SIG-M5 treated with dmso at 0.1 percent for 504 hours (cell line): ENCODE data around the gene LBH.

Experiments
- DNase-seq: peaks from one replicate; lab custom pipeline; 2025; ENCODE audit not compliant: unreplicated experiment; lab: John Stamatoyannopoulos, UW

Gene LBH

DNA sequence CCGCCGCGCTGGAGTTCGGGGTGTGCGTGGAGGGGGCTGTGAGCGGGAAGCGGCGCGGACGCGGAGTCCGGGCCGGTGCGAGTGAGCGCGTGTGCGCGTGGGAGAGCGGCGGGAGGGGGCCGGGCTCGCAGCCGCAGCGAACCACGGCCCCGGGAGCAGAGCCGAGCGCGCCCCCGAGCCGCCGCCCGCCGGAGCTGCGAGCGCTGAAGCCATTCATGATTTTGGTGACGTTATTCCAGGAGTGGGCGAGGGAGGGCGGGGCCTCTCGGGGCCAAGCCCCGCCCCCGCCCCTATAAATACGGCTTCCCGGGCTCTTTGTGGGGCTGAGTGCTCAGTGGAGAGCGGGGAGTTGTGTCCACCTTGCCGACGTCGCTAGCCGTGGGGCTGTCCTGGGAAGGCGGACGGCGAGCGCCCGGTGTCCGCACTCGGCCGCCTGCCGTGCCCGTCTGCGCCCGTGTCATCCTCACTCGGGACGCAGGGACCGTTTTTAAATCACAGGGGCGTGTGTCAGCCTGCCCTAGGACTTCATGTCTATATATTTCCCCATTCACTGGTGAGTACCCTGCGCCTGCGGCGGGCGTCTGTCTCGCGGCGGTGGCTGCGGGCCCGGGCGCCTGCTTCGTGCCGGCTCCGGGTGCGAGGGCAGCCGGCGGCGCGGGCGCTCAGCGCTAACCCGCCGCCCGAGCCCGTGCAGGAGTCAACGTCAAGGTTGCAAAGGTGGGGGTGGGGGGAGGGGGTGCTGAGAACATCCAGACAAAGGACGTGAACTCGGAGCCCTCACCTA is at the start of gene LBH:
Gene LBH, plus strand, starts transcription at position 323 of the 784 bp plus-strand sequence. Its CDS starts 205 bp downstream, at position 528.
- peak; percentile 43 for DNase-seq

DNA sequence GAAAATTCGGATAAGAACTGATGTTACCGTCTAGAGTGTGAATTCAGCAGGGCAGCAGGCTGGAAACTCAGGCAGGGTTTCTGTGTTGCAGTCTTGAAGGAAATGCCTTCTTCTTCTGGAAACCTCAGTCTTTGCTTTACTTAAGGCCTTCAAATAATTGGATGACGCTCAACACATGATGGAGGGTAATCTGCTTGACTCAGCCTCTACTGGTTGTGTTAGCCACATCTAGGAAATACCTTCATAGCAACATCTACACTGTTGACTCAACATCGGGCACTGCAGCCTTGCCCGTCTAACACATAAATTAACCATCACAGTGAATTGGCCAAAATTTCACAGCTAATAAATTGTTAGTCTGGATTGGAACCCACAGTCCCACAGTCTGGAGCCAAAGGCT is 47.3 kb upstream of the LBH start:
- DNase-seq: no peak

DNA sequence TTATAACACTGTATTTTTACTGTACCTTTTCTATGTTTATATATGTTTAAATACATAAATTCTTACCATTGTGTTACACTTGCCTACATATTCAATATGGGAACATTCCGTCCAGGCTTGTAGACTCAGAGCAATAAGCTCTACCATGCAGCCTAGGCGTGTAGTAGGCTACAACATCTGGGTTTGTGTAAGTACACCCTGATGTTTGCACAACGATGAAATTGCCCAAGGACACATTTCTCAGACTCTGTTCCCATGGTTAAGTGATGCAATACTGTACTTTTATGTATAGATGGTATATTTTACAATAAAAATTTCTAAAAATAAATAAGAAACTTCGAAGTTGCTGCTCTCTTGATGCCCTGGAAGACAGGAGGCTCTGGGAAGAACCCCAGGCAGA is 46.2 kb upstream of the LBH start:
- DNase-seq: peak; percentile 85

DNA sequence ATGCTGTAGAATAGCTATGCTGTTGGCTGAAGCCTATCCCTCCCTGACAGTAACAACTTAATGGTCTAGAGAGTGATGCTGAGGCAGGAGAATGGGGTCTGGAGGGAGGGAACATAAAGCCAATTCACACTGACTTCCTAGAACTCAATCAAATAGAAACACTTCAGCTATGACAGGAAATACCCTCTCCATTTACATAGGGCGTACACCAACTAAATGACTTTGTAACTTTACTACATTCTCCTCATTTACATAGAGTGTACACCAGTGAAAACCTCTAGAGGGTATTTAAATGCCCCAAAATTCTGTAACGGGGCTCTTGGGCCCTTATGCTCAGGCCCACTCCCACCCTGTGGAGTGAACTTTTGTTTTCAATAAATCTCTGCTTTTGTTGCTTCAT is 43.0 kb upstream of the LBH start:
- no peak for DNase-seq

GRCh38 chr2:30190637-30191036 is 40.7 kb upstream of the LBH start:
- no peak for DNase-seq

- no peak for DNase-seq
Observed at GRCh38 chr2:30191107-30191506, 40.2 kb upstream of the LBH start.

DNA sequence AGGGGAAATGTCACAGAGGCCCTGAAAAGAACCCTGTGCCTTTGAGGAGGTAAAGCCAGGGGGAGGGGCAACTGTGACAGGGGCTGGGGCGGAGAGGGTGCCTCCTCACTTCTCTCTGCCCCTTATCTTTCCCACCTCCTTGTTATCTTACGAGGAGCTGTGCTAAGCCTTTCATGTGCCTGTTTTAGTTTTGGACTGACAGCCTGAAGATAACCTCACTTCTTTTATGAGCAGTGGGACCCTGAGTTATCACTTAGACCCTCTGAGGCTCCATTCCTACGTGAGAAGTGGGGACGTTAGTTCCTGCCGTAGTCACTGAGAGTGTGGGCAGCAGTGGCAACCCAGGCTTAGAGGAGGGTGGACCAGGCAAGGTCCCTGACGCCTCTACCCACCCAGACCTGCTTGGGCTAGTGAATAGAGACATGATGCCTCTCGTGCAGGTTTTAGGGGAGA is 39.5 kb upstream of the LBH start:
- no peak for DNase-seq

DNA sequence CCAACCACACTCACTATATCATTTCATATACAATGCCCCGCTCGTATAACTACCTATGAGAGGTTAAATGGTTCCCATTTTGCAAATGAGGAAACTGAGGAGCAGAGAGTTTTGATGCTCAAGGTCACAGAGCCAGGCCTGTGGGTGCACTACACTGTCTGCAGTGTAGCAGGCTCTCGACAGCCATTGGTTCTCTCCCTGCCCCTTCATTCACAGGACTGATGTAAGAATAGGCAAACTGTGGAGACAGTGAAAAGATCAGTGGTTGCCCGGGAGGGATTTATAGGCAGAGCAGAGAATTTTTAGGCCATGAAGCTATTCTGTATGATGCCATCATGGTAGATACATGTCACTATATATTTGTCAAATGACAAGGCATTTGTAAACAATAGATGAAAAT is 39.0 kb upstream of the LBH start:
- no peak for DNase-seq

DNA sequence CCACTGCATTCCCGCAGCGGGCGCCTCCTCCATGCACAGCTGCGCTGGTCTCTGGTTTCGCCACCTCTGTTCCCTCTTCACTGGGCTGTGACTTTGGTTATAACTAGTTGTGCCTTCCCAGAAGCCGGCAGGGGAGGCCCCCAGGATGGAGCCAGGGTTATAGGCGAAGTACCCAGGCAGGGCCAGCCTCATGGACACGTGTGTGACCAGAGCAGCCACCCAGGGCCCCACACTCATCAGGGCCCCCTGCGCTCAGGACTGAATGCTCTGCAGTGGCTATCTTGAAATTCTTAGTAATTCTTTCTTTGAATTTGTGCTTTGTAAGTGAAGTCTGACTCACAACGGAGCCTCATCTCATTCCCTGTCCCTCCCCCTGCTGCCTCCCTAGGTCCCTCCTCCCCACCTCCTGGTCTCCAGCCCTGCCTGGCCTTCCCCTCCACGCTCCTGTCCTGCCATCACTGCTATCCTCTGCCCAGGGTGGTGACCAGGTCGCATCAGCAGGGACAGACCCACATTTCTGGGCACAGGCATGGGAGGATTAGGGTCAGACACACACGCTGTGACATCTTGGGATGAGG is 38.1 kb upstream of the LBH start:
- no peak for DNase-seq

- no peak for DNase-seq
Observed at GRCh38 chr2:30194421-30194820, 36.9 kb upstream of the LBH start.

DNA sequence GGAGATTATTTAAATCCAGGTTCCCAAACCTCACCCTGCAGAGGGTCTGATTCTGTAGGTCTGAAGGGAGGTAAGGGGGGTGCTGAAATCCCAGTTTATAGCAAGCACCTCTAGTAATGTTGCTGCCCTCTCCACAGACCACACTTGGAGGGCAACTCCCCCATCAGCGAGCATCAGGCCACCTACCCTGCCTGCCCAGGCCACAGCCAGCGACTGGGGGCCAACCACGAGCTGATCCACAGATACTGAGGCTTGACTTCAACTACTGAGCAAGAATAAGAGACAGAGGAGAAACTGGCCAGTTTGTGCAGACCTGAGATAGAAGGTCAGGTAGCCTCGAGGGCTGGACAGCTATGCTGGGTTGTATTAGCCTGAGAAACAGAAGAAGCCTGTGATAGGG is 36.3 kb upstream of the LBH start:
- DNase-seq: no peak

DNA sequence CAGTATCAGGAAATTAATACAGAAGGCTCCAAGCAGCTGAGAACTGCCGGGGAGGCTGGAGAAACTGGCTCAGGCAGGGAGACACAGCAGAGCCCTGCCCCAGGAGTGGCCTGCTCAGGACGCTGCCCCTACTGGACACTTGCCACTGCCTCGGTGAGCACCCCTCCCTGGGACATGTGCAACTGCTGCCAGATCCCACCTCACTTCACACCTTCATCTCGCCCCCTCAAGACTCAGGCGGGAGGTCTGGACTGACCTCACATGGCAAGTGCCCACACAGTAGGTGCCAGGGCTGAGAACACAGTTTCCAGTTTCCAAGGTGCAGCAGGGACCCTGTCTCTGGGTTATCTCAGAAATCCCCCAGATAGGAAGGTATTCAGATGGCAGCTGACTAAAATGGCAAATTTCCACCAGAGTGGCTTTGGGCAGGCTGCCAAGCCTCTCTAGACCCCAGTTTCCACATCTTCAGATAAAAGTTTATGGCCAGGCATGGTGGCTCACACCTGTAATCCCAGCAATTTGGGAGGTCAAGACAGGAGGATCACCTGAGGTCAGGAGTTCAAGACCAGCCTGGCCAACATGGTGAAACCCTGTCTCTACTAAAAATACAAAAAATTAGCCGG is 33.7 kb upstream of the LBH start:
- DNase-seq: no peak

GRCh38 chr2:30201990-30202389 is 29.3 kb upstream of the LBH start:
- peak; percentile 31 for DNase-seq

DNA sequence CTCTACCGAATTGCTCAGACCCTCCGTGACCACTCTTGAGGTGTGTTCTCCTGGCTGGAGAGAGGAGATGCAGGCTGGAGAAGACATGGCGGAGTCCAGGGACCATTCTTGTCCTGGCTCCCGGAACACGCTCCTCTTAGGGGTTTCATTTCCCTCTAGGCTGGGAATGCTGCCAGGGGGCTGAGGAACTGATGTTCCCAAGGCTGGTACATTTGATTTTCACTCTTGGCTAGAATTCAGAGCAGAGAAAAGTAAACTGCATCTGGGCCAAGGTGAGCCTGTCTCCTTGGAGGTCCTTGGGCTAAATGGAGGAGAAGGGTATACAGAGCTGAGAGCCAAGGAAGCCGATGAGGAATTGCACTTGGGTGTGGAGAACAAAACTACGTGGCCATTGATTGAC is 28.2 kb upstream of the LBH start:
- DNase-seq: no peak

DNA sequence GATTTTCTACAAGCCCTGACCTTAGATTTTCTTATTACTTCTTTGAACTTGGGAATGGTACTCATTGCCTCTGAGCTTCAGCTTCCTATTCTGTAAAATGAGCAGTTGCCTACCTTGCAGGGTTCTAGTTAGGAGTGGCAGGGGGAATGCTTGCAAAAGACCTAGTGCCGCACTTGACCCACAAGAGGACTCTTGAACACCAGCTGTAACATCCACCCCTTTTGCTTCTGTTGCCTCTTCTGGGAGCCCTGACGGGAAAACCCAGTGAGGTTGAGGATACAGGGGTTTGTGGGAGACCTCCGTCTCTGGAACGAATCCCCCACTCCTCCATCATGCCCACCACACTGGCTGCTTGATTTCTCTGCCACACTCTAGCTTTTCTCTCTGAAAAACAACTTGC is 27.1 kb upstream of the LBH start:
- no peak for DNase-seq

GRCh38 chr2:30205456-30205855 is 25.9 kb upstream of the LBH start:
- no peak for DNase-seq

DNA sequence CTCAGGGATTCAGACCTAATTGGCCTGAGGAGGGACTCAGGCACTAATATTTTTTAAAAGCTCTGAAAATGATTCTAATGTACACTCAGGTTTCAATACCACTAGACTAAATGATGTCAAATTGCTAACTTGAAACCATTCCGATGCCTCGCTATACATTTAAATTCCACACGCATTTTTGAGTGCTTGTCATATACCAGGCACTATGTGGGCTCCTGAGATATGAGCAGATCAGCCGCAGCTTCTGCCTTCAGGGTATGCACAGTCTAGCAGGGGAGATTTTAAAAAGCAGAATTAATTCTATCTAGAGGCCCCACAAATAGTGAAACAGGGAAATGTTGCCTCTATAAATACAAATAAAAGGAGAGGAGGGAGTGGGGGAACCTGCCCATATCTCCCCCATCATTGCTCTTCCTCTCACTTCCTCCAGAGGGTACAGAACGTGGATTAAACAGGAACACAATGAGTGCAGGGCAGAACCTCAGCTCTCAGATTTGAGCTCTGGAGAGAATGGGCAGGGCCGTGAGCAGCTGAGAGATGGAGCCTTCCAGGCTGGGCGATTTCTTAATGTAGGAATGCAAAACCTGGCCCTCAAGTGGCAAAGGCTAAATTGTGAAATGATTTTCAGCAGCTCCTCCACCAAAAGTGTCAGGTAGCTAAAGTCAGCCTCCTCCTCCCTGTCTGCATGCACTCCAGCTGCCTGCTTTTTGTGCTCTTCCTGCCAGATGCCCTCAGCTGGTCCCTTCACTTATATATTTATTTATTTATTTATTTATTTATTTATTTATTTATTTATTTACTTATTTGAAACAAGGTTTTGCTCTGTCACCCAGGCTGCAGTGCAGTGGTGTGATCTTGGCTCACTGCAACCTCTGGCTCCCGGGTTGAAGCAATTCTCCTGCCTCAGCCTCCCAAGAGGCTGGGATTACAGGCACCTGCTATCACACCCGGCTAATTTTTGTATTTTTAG is 24.6 kb upstream of the LBH start:
- DNase-seq: no peak

GRCh38 chr2:30208453-30208852 is 22.9 kb upstream of the LBH start:
- DNase-seq: peak; percentile 45

DNA sequence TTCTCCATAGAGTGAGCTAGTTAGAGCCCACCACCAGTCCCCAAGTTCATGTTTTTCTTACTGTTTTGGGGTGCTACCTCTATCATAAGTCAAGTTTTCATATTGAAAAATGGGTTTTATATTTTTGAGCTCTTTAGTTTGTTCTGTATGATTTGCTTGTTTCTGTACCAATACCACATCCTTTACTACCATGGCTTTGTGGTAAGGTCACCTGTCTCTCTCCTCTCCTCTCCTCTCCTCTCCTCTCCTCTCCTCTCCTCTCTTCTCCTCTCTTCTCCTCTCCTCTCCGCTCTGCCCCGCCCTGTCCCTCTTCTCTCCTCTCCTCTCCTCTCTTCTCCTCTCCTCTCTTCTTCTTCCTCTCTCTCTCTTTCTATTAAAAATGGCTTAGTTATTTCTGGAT is 22.1 kb upstream of the LBH start:
- DNase-seq: no peak

DNA sequence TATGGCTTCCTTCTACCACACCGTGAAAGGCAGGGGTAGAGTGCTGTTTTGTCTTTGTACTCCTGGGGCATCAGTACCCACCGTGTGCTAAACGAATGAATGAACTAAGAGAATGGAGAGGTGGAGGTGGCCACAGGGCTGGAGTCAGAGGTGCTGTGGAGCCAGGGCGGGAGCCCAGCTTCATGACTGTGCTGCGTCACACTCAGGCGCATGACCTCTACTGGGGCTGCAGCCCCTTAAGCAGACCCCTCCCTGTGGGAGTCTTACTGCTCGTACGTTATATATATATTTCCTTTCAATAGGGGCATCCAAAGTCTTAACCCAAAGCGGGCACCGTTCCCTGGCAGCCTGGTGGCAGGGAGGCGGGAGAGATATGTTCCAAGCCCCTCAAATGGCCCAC is 18.0 kb upstream of the LBH start:
- no peak for DNase-seq

GRCh38 chr2:30213907-30214463 is 17.3 kb upstream of the LBH start:
- DNase-seq: no peak
